ENCODE data around the gene USP11. TPM values are rescaled to one million over a fixed set of nuclear protein-coding genes. Genes with fewer than 3 reads are reported as not detected.

USP11 gene
- total and polyA plus RNA-seq, 11 donors, result 17.9 to 68.9 (median 42.9) TPM

DNA sequence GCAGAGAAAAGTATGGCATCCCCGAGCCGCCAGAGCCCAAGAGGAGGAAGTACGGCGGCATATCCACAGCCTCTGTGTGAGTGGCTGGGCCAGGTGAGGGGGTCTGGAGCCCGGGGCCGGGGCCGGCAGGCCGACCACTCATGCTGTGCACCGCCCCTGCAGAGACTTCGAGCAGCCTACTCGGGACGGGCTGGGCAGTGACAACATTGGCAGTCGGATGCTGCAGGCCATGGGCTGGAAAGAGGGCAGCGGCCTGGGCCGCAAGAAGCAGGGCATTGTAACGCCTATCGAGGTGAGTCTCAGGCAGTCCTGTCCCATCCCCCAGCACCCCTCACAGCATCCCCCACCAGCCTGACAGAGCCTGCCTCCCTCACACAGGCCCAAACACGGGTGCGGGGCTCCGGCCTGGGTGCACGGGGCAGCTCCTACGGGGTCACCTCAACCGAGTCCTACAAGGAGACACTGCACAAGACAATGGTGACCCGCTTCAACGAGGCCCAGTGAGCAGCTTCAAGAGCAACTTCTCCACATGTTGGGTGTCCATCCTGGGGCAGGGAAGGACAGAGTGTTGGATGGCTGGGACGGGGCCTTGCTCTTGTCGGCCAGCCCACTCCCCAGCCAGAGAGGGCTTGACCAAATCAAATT lies 46.6 kb upstream of the USP11 start:
- DNase-seq (peak in 1 of 5 donors; percentile 14), ATAC-seq (no peak)
- Histone ChIP-seq H3K9me3 (no peaks in the 10 kb centered on the region), H3K4me1 (peaks cover 0 to 10% (median 1%) of the 10 kb centered on the region in 12 donors), H3K4me3 (no peak overlapping the region), H3K27ac (no peak overlapping the region), H3K36me3 (peaks cover 0 to 51% (median 39%) of the 10 kb centered on the region in 9 donors), H3K27me3 (peaks cover 0 to 54% (median 0%) of the 10 kb centered on the region in 9 donors)
- WGBS, 4 donors, result 82 to 88% (median 87%) methylated on average over 15 to 27 of the region's 27 CpGs
- intact Hi-C loops (cut with DNase I), result no loop called here
- TF ChIP-seq, protein P1, sequence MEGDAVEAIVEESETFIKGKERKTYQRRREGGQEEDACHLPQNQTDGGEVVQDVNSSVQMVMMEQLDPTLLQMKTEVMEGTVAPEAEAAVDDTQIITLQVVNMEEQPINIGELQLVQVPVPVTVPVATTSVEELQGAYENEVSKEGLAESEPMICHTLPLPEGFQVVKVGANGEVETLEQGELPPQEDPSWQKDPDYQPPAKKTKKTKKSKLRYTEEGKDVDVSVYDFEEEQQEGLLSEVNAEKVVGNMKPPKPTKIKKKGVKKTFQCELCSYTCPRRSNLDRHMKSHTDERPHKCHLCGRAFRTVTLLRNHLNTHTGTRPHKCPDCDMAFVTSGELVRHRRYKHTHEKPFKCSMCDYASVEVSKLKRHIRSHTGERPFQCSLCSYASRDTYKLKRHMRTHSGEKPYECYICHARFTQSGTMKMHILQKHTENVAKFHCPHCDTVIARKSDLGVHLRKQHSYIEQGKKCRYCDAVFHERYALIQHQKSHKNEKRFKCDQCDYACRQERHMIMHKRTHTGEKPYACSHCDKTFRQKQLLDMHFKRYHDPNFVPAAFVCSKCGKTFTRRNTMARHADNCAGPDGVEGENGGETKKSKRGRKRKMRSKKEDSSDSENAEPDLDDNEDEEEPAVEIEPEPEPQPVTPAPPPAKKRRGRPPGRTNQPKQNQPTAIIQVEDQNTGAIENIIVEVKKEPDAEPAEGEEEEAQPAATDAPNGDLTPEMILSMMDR (IDR thresholded peaks at IDR 0.05), result no peak
- TF ChIP-seq POLR2A (IDR thresholded peaks at IDR 0.05), result no peak

DNA sequence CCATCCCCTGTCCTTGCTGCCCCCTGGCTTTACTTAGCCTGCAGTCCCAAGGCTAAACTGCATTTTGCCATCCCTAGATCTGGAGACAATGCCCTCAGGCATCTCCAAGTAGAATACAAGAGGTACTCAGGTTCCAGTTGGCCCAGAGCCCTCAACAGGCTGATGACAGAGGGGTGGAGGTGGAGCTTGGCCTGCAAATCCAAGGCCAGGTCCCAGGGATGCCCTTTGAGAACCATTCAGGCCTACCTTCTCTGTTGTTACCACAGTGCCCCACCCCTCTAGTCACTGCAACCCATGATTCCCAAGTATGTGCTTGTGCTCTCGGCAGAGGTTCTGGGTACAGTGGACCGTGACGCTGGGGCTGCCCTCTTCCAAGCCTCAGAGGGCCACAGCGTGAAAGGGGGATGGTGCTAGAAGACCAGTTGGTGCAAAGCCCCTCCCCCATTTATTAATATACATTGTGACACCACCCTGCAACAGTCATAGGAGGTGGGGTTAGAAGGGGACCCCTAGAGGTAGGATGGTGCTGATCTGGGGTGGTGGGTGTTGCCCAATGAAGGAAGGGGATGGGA lies 45.6 kb upstream of the USP11 start:
- H3K27ac ChIP-seq, result no peak overlapping the region
- DNase-seq (peak in 1 of 5 donors; percentile 5), ATAC-seq (no peak)
- no peak overlapping the region for H3K4me3 ChIP-seq
- WGBS, 4 donors, result 63 to 97% (median 84%) methylated on average over 3 to 4 of the region's 4 CpGs
- no peaks in the 10 kb centered on the region for H3K9me3 ChIP-seq
- TF ChIP-seq POLR2A (IDR thresholded peaks at IDR 0.05), result no peak
- TF ChIP-seq, protein P1 (IDR thresholded peaks at IDR 0.05), result no peak
- intact Hi-C loops (cut with DNase I), result no loop called here
- peaks cover 0 to 52% (median 0%) of the 10 kb centered on the region in 9 donors for H3K27me3 ChIP-seq
- H3K36me3 ChIP-seq, result peaks cover 0 to 41% (median 30%) of the 10 kb centered on the region in 9 donors
- H3K4me1 ChIP-seq, result peaks cover 0 to 17% (median 3%) of the 10 kb centered on the region in 12 donors

DNA sequence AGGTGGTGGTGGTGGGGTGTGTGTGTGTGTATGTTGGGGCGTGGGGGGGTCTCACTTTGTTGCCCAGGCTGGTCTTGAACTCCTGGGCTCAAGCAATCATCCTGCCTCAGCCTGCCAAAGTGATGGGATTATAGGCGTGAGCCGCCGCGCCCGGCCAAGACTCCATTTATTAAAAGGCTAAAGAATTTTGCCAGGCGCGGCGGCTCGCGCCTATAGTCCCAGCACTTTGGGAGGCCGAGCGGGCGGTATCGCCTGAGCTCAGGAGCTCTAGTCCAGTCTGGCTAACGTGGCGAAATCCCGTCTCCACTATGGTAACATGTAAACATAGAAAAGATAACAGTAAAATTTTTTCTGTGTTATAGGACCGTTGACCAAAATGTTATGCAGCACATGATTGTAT lies 42.9 kb upstream of the USP11 start:
- no peak overlapping the region for H3K4me3 ChIP-seq
- DNase-seq (peak in 1 of 5 donors; percentile 15), ATAC-seq (no peak)
- intact Hi-C loops (cut with DNase I), result loop anchor here in 9 of 10 donors (5.0 to 10.0 kb wide), 6 partner anchors 192 to 835 kb away; partner anchors contain the start of genes ELK1 (in 3 of the 9) and UXT (in 2 of the 9)
- peaks cover 0 to 30% (median 6%) of the 10 kb centered on the region in 12 donors for H3K4me1 ChIP-seq
- no peak overlapping the region for H3K27ac ChIP-seq
- no peaks in the 10 kb centered on the region for H3K9me3 ChIP-seq
- WGBS, 4 donors, result 65 to 77% (median 74%) methylated on average over 19 of the region's 19 CpGs
- peaks cover 0 to 21% (median 15%) of the 10 kb centered on the region in 9 donors for H3K36me3 ChIP-seq
- H3K27me3 ChIP-seq, result peaks cover 0 to 42% (median 0%) of the 10 kb centered on the region in 9 donors
- no peak for TF ChIP-seq POLR2A (IDR thresholded peaks at IDR 0.05)
- TF ChIP-seq, protein P1 (IDR thresholded peaks at IDR 0.05), result no peak
